GM21515 (cell line): Measurements from ENCODE around the gene TNNC1.

Experiments used
- ATAC-seq: cut with Tn5 transposase; IDR thresholded peaks from one replicate; pipeline ENCODE4 v1.9.1; 2021; ENCODE audit not compliant: unreplicated experiment

The TNNC1 gene

GRCh38 chr3:52458770-52459545 is 5.1 kb upstream of the TNNC1 start:
- ATAC-seq, result no peak

GRCh38 chr3:52458031-52458760 is 4.4 kb upstream of the TNNC1 start:
- no peak for ATAC-seq

GRCh38 chr3:52456800-52457183 is 3.0 kb upstream of the TNNC1 start:
- no peak for ATAC-seq

GRCh38 chr3:52456169-52456799 is 2.4 kb upstream of the TNNC1 start:
- no peak for ATAC-seq

GRCh38 chr3:52455283-52456168 is 1.7 kb upstream of the TNNC1 start, which contains the start of gene NISCH:
Gene NISCH (plus strand): TSS chr3:52455604. CDS start chr3:52455642, 38 bp downstream.
- ATAC-seq, result peak; percentile 70

GRCh38 chr3:52454938-52455282 is 1.1 kb upstream of the TNNC1 start:
- no peak for ATAC-seq

- ATAC-seq, result no peak
Observed at GRCh38 chr3:52454250-52454937, 553 bp upstream of the TNNC1 start.

- no peak for ATAC-seq
Observed at GRCh38 chr3:52452570-52453221, 1.1 kb downstream of the TNNC1 start.

GRCh38 chr3:52452126-52452525 is 1.7 kb downstream of the TNNC1 start:
- no peak for ATAC-seq

GRCh38 chr3:52451237-52452083 is 2.4 kb downstream of the TNNC1 start:
- ATAC-seq, result no peak

GRCh38 chr3:52450489-52451236 is 3.2 kb downstream of the TNNC1 start:
- no peak for ATAC-seq

- ATAC-seq, result no peak
Observed at GRCh38 chr3:52447512-52448355, 6.1 kb downstream of the TNNC1 start.

- ATAC-seq, result no peak
Observed at GRCh38 chr3:52446631-52447511, 7.0 kb downstream of the TNNC1 start.

GRCh38 chr3:52446042-52446441 is 7.8 kb downstream of the TNNC1 start:
- no peak for ATAC-seq

- peak; percentile 78 for ATAC-seq
Observed at GRCh38 chr3:52444860-52445793, 8.7 kb downstream of the TNNC1 start, which contains the start of gene SEMA3G. Gene SEMA3G (minus strand): TSS chr3:52445103. CDS start chr3:52445027, 76 bp downstream.
